GM19452 (cell line): Measurements from ENCODE around the gene CYP39A1.
A peak's percentile ranks its signal among the peaks of the same experiment; 100 is the strongest.
"Not testable (repeated sequence)": the region's sequence is repeated elsewhere in the genome, so short reads cannot be mapped to it uniquely, and the experiment has no call there.

Source experiments
- ATAC-seq: cut with Tn5 transposase; IDR thresholded peaks from one replicate; pipeline ENCODE4 v1.9.1; 2021; ENCODE audit not compliant: unreplicated experiment

CYP39A1 gene

GRCh38 chr6:46648869-46649492 lies 3.6 kb downstream of the CYP39A1 start:
- no peak for ATAC-seq

GRCh38 chr6:46648108-46648507 lies 4.5 kb downstream of the CYP39A1 start:
- not testable (repeated sequence) for ATAC-seq

GRCh38 chr6:46645265-46645664 lies 7.4 kb downstream of the CYP39A1 start:
- ATAC-seq: no peak

- no peak for ATAC-seq
Measured at GRCh38 chr6:46642928-46643751, 9.5 kb downstream of the CYP39A1 start.

GRCh38 chr6:46638650-46639049 lies 14.0 kb downstream of the CYP39A1 start:
- ATAC-seq: no peak

- no peak for ATAC-seq
Measured at GRCh38 chr6:46637933-46638332, 14.7 kb downstream of the CYP39A1 start.

GRCh38 chr6:46637145-46637544 lies 15.5 kb downstream of the CYP39A1 start:
- ATAC-seq: no peak

- ATAC-seq: no peak
Measured at GRCh38 chr6:46635462-46635861, 17.2 kb downstream of the CYP39A1 start.

GRCh38 chr6:46632053-46632452 lies 20.6 kb downstream of the CYP39A1 start:
- ATAC-seq: no peak

GRCh38 chr6:46629691-46630090 lies 22.9 kb downstream of the CYP39A1 start:
- ATAC-seq: no peak

GRCh38 chr6:46628976-46629375 lies 23.6 kb downstream of the CYP39A1 start:
- ATAC-seq: no peak

GRCh38 chr6:46628498-46628897 lies 24.1 kb downstream of the CYP39A1 start:
- no peak for ATAC-seq

- ATAC-seq: no peak
Measured at GRCh38 chr6:46626976-46627375, 25.6 kb downstream of the CYP39A1 start.

GRCh38 chr6:46626228-46626909 lies 26.2 kb downstream of the CYP39A1 start:
- peak; percentile 86 for ATAC-seq

GRCh38 chr6:46618726-46619125 lies 33.9 kb downstream of the CYP39A1 start:
- no peak for ATAC-seq

- ATAC-seq: no peak
Measured at GRCh38 chr6:46612645-46613044, 40.0 kb downstream of the CYP39A1 start.

GRCh38 chr6:46610862-46611553 lies 41.6 kb downstream of the CYP39A1 start:
- ATAC-seq: no peak

GRCh38 chr6:46606338-46606737 lies 46.3 kb downstream of the CYP39A1 start:
- no peak for ATAC-seq

- no peak for ATAC-seq
Measured at GRCh38 chr6:46605091-46605797, 47.4 kb downstream of the CYP39A1 start.

GRCh38 chr6:46598215-46598614 lies 54.4 kb downstream of the CYP39A1 start:
- ATAC-seq: no peak

GRCh38 chr6:46592740-46593139 lies 59.9 kb downstream of the CYP39A1 start:
- ATAC-seq: no peak
